GM12891 (cell line): ENCODE data around the gene TNNT1.
"Not testable (repeated sequence)": the region's sequence is repeated elsewhere in the genome, so short reads cannot be mapped to it uniquely, and the experiment has no call there.

Experiments
- DNase-seq: peaks from one replicate; pipeline ENCODE4 v3.0.0; 2011; ENCODE audit warnings: low spot score; ENCODE audit not compliant: insufficient read length
- FAIRE-seq: peaks from 2 replicates; lab custom pipeline; 2011; peaks lifted over from hg19 to GRCh38; lab: Jason Lieb, UNC
- PAX5 ChIP-seq: IDR thresholded peaks from 2 replicates; pipeline ENCODE4 v1.6.1; 2011; ENCODE audit warnings: low read length, moderate library complexity, mild to moderate bottlenecking; ENCODE audit not compliant: insufficient read depth, severe bottlenecking
- POLR2A ChIP-seq: IDR thresholded peaks from 2 replicates; pipeline ENCODE4 v1.6.1; 2011; ENCODE audit warnings: low read depth, low read length, control low read depth
- POLR2AphosphoS5 ChIP-seq: IDR thresholded peaks from 2 replicates; pipeline ENCODE4 v1.6.1; 2011; ENCODE audit warnings: low read depth, low read length, control low read depth
- POU2F2 ChIP-seq: IDR thresholded peaks from 2 replicates; pipeline ENCODE4 v1.6.1; 2011; ENCODE audit warnings: low read depth, mild to moderate bottlenecking, control low read depth, low read length, moderate library complexity
- SPI1 ChIP-seq: IDR thresholded peaks from 2 replicates; pipeline ENCODE4 v1.6.1; 2011; ENCODE audit warnings: low read depth, low read length, control low read depth
- TAF1 ChIP-seq: IDR thresholded peaks from 2 replicates; pipeline ENCODE4 v1.6.1; 2011; ENCODE audit warnings: low read depth, low read length, control low read depth

TNNT1 gene

DNA sequence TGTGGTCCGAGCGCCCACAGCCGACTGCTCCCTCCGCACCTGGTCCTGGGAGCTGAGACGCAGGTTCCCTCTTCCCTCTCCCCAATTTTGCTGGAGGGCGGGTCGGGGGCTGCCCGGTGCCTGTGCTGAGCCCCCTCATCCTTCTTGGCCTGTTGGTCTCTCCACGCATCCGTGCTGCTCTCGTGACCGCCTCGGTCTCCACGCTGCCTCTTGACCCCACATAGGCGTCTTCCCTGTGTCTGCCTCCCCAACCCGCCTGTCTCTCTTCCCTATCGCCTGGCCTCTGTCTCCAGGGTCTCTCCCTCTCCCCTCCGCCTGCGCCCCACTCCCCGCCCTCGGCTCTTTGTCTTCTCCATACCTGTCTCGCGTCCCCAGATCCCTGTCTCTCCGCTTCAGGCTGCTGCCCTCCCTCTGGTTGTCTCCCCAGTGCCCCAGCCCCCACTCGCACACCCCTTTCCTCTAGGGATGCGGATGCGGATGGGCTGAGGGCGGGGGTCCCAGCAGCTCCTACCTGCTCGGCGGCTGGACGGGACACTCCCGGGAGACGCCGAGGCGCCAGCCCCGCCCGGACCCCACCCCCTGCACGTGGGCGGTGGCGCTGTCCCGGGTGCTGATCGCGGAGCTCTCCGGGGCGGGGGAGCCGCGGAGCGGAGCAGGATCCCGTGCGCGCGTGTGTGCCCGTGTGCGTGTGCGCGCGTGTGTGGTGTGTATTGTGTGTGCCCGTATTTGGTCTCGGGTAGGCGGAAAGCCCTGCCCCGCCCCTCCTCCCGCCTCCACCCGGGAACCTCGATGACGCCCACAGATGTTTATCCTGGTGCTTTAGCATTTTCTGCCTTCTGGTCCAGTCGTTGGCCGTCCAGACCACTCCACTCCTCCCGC, 30.8 kb upstream of the TNNT1 start, which contains the start of gene SYT5:
TSS of gene SYT5 (minus strand) at position 684 of the 879 bp plus-strand sequence. CDS start 1,248 bp downstream, outside the sequence.
- no peak for FAIRE-seq
- TF ChIP-seq POLR2AphosphoS5 (no peak), PAX5 (no peak), TAF1 (no peak), POLR2A (no peak), POU2F2 (no peak), SPI1 (no peak)

DNA sequence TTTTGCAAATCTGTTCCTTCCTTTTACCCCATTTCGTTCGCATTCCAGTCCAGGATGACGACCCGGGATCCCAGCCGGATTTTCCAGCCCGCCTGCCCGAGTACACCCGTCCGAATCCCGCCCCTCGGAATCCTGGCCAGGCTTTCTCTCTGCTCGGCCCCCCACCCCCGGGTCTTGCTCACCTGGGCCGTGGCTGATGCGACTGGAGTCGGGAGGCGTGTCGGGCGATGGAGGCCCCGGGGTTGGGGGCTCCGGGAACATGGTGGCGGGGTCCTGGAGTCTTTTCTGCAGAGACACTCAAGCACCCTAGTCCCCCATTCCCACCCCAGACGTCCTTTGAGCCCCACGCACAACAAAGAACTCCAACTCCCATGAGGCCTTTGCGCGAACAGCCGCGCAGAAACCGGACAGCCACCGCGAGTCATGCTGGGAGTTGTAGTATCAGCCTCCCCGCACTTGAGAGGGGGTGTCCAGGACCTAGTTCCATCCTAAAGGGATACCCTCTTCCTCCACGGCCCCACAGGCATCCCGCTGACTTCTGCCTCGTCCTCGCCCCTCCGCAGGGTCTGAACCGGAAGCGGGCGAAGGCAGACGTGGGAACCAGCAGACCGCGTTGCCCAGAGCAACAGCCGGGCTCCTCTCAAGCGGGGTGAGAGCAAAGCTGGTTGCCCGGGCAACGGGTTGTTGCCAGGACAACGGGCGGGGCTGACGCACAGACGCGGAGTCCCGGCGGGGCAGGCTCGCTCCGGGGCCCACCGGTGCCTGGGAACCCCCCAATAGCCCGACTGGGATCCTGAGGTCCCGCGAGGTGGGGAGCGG, 30.0 kb upstream of the TNNT1 start:
- FAIRE-seq, result peak; percentile 96
- TF ChIP-seq POU2F2 (0 out of 2 replicates have a peak, but pooled peaks have one; percentile 28), POLR2A (no peak)
- peak; percentile 98 for DNase-seq

More for the DNA sequence above, 30.8 kb upstream of the TNNT1 start, which contains the start of gene SYT5:
- peak; percentile 78 for DNase-seq

DNA sequence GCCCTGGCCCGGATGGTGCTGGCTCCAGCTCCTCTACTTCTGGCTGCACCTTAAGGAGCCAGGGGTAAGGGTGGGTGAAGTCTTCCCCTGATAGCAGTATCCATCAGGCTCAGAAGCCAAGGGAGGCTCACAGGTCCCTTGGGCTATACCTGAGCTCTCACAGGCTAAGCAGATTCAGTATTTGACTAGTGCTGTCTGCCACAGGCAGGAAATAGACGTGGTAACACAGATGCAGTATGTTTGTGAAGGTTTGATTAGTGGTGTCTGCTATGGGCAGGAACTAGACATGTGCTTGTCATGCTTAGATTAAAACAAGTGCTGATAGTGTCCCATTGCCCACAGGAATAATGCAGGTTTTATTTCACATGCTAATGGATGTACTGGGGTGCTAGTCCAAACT, 27.1 kb upstream of the TNNT1 start:
- no peak for DNase-seq
- no peak for FAIRE-seq
- TF ChIP-seq PAX5 (no peak), POLR2AphosphoS5 (no peak), SPI1 (no peak), POU2F2 (no peak), TAF1 (no peak), POLR2A (no peak)

- no peak for DNase-seq
- TF ChIP-seq POLR2AphosphoS5, result no peak
- no peak for TF ChIP-seq TAF1
- TF ChIP-seq POLR2A, result no peak
- no peak for TF ChIP-seq PAX5
- no peak for TF ChIP-seq POU2F2
- TF ChIP-seq SPI1, result no peak
- no peak for FAIRE-seq
Observed at GRCh38 chr19:55175117-55175867, 26.3 kb upstream of the TNNT1 start.

- DNase-seq, result no peak
- FAIRE-seq, result no peak
- no peak for TF ChIP-seq SPI1
- TF ChIP-seq POLR2AphosphoS5, result no peak
- TF ChIP-seq POLR2A, result no peak
- no peak for TF ChIP-seq PAX5
- TF ChIP-seq TAF1, result no peak
- TF ChIP-seq POU2F2, result no peak
Observed at GRCh38 chr19:55174425-55175116, 25.6 kb upstream of the TNNT1 start.

GRCh38 chr19:55173714-55174409, 24.9 kb upstream of the TNNT1 start:
- no peak for DNase-seq
- FAIRE-seq, result no peak
- no peak for TF ChIP-seq POU2F2
- no peak for TF ChIP-seq SPI1
- TF ChIP-seq POLR2AphosphoS5, result no peak
- TF ChIP-seq PAX5, result no peak

GRCh38 chr19:55173186-55173713, 24.2 kb upstream of the TNNT1 start:
- no peak for FAIRE-seq
- no peak for DNase-seq
- TF ChIP-seq SPI1 (no peak), POLR2AphosphoS5 (no peak), POU2F2 (no peak), PAX5 (no peak), POLR2A (no peak), TAF1 (no peak)

- no peak for DNase-seq
- FAIRE-seq, result no peak
- TF ChIP-seq PAX5 (no peak), POU2F2 (no peak), POLR2A (no peak)
Observed at GRCh38 chr19:55172741-55173140, 23.7 kb upstream of the TNNT1 start.

DNA sequence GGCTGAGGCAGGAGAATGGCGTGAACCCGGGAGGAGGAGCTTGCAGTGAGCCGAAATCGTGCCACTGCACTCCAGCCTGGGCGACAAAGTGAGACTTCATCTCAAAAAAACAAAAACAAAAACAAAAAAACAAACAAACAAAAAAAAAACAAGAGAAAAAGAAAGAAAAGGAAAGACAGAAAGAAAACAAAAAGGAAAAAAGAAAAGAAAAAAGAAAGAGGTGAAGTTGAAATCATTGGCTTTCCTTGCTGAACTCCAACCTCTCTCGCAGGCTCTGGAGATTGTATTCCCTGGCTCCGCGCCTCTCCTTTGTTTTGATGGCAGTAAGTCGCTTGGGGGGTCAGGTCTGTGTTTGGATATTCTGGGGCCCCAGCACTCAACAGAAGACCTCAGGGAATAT, 23.3 kb upstream of the TNNT1 start:
- FAIRE-seq, DNase-seq: not testable (repeated sequence)
